OCI-LY3 (cell line): ENCODE data around the gene TCAIM.

Source experiments
- H2AFZ ChIP-seq: fragments of 200-600, 300-600 bp; shearing (Covaris generic); 2 replicates; pipeline ENCODE4 v1.6.0; 2014; ENCODE audit warnings: antibody characterized with exemption, low read depth, low read length
- H3K27ac ChIP-seq: fragments of 200-600, 300-600 bp; sonication (generic); 2 replicates; pipeline ENCODE4 v1.5.1; 2014; ENCODE audit warnings: mild to moderate bottlenecking, low read length, moderate library complexity, mixed read lengths
- H3K27me3 ChIP-seq: fragments of 200-600, 300-600 bp; sonication (generic); 2 replicates; pipeline ENCODE4 v1.6.1; 2014; ENCODE audit warnings: low read depth, low read length, mixed read lengths
- H3K36me3 ChIP-seq: fragments of 200-600, 300-600 bp; sonication (generic); replicated peaks from 2 replicates; pipeline ENCODE3; 2014; ENCODE audit warnings: low read depth, low read length, mixed read lengths
- H3K4me1 ChIP-seq: fragments of 300-600, 200-600 bp; sonication (generic); 2 replicates; pipeline ENCODE4 v1.6.1; 2014; ENCODE audit warnings: low read length, mixed read lengths
- H3K4me2 ChIP-seq: fragments of 200-600, 300-600 bp; sonication (generic); 2 replicates; pipeline ENCODE4 v1.6.1; 2014; ENCODE audit warnings: low read length, mixed read lengths
- H3K4me3 ChIP-seq: fragments of 300-600, 200-600 bp; sonication (generic); 2 replicates; pipeline ENCODE4 v1.5.1; 2014; ENCODE audit warnings: antibody characterized with exemption, mild to moderate bottlenecking, low read length, moderate library complexity
- H3K79me2 ChIP-seq: fragments of 300-600, 200-600 bp; shearing (Covaris generic); 2 replicates; pipeline ENCODE4 v1.6.1; 2014; ENCODE audit warnings: mild to moderate bottlenecking, low read length, mixed read lengths
- H3K9ac ChIP-seq: fragments of 300-600, 200-600 bp; shearing (Covaris generic); 2 replicates; pipeline ENCODE4 v1.6.0; 2014; ENCODE audit warnings: mild to moderate bottlenecking, low read length, moderate library complexity
- H3K9me3 ChIP-seq: fragments of 200-600, 300-600 bp; shearing (Covaris generic); 2 replicates; pipeline ENCODE4 v1.6.1; 2014; ENCODE audit warnings: low read length, mixed read lengths; ENCODE audit not compliant: insufficient read depth
- H4K20me1 ChIP-seq: fragments of 200-600, 300-600 bp; sonication (generic); 2 replicates; pipeline ENCODE4 v1.6.1; 2016; ENCODE audit warnings: low read length, mixed read lengths; ENCODE audit not compliant: insufficient read depth
- CTCF ChIP-seq: fragments of 200-600, 300-600 bp; sonication (generic); IDR thresholded peaks from 2 replicates; pipeline ENCODE4 v1.5.1; 2014; ENCODE audit warnings: antibody characterized with exemption, low read length, low read depth
- EZH2phosphoT487 ChIP-seq: fragments of 200-600 bp; shearing (Covaris generic); IDR thresholded peaks from 2 replicates; pipeline ENCODE4 v1.6.1; 2018; ENCODE audit warnings: antibody characterized with exemption, mixed run types, low read depth

TCAIM gene

GRCh38 chr3:44442596-44443309, 104.2 kb downstream of the TCAIM start:
- Histone ChIP-seq H3K4me2 (no peak overlapping the region), H3K36me3 (peaks cover 34% of the 10 kb centered on the region), H3K4me3 (no peak overlapping the region), H3K9me3 (no peaks in the 10 kb centered on the region), H3K27ac (no peak overlapping the region), H3K4me1 (peaks cover 14% of the 10 kb centered on the region), H4K20me1 (peaks cover 3% of the 10 kb centered on the region; the same call in 1 of the 2 replicates), H3K27me3 (no peaks in the 10 kb centered on the region), H3K9ac (no peak overlapping the region), H3K79me2 (no peaks in the 10 kb centered on the region), H2AFZ (no peak overlapping the region)
- TF ChIP-seq EZH2phosphoT487 (no peak), CTCF (no peak)

- Histone ChIP-seq H3K27me3 (no peaks in the 10 kb centered on the region), H3K9ac (no peak overlapping the region), H2AFZ (no peak overlapping the region), H4K20me1 (peaks cover 3% of the 10 kb centered on the region; the same call in 1 of the 2 replicates), H3K4me3 (no peak overlapping the region), H3K79me2 (no peaks in the 10 kb centered on the region), H3K4me2 (no peak overlapping the region), H3K4me1 (peaks cover 11% of the 10 kb centered on the region), H3K27ac (no peak overlapping the region), H3K36me3 (peaks cover 51% of the 10 kb centered on the region), H3K9me3 (no peaks in the 10 kb centered on the region)
- TF ChIP-seq CTCF (no peak), EZH2phosphoT487 (no peak)
Measured at GRCh38 chr3:44444437-44444836, 105.9 kb downstream of the TCAIM start.

GRCh38 chr3:44444896-44445691, 106.5 kb downstream of the TCAIM start:
- no peaks in the 10 kb centered on the region for H3K27me3 ChIP-seq
- H3K4me1 ChIP-seq: peaks cover 4% of the 10 kb centered on the region
- H3K4me2 ChIP-seq: no peak overlapping the region
- no peak overlapping the region for H3K4me3 ChIP-seq
- H2AFZ ChIP-seq: no peak overlapping the region
- no peak for TF ChIP-seq EZH2phosphoT487
- TF ChIP-seq CTCF: no peak
- H4K20me1 ChIP-seq: peaks cover under 1% of the 10 kb centered on the region; the same call in 1 of the 2 replicates
- no peaks in the 10 kb centered on the region for H3K9me3 ChIP-seq
- peaks cover 52% of the 10 kb centered on the region for H3K36me3 ChIP-seq
- H3K79me2 ChIP-seq: no peaks in the 10 kb centered on the region
- no peak overlapping the region for H3K9ac ChIP-seq
- no peak overlapping the region for H3K27ac ChIP-seq

- Histone ChIP-seq H3K27ac (no peak overlapping the region), H3K4me1 (no peaks in the 10 kb centered on the region), H3K9ac (no peak overlapping the region), H3K4me2 (no peak overlapping the region), H3K4me3 (no peak overlapping the region), H3K27me3 (no peaks in the 10 kb centered on the region), H2AFZ (no peak overlapping the region), H3K36me3 (peaks cover 57% of the 10 kb centered on the region), H4K20me1 (no peaks in the 10 kb centered on the region), H3K9me3 (no peaks in the 10 kb centered on the region), H3K79me2 (no peaks in the 10 kb centered on the region)
- TF ChIP-seq CTCF (no peak), EZH2phosphoT487 (no peak)
Measured at GRCh38 chr3:44445786-44446185, 107.2 kb downstream of the TCAIM start.
